Activated CD4-positive, alpha-beta T cell treated with anti-CD3 and anti-CD28 coated beads for 36 hours (primary cell): Measurements from ENCODE around the gene SORL1. TPM values are rescaled to one million over a fixed set of nuclear protein-coding genes. Genes with fewer than 3 reads are reported as not detected.
"Not testable (repeated sequence)": the region's sequence is repeated elsewhere in the genome, so short reads cannot be mapped to it uniquely, and the experiment has no call there.

Experiments
- ATAC-seq: fragments of 200-7000 bp; cut with Tn5 transposase; one replicate; pipeline ENCODE4 v1.10.0; 2021; ENCODE audit warnings: mild to moderate bottlenecking, moderate library complexity
- CTCF ChIA-PET: fragments of 350-600 bp; sonication (Branson Sonifier 250); formaldehyde crosslinking; loops from one replicate; lab custom pipeline; 2021; ENCODE audit warnings: antibody characterized with exemption; lab: Charles Lee
- POLR2A ChIA-PET: fragments of 350-600 bp; sonication (Branson Sonifier 250); formaldehyde crosslinking; loops from one replicate; lab custom pipeline; 2021; ENCODE audit warnings: antibody characterized with exemption, inconsistent platforms; lab: Charles Lee
- DNase-seq: peaks from one replicate; pipeline ENCODE4 v3.0.0-alpha.2; 2020
- H3K27ac Mint-ChIP-seq: one replicate; pipeline ENCODE4 v1.8.0; 2021; ENCODE audit warnings: mixed read lengths
- H3K27me3 Mint-ChIP-seq: one replicate; pipeline ENCODE4 v1.8.0; 2021; ENCODE audit warnings: mixed read lengths
- H3K36me3 Mint-ChIP-seq: one replicate; pipeline ENCODE4 v1.8.0; 2021; ENCODE audit warnings: low read depth, mixed read lengths
- H3K4me1 Mint-ChIP-seq: one replicate; pipeline ENCODE4 v1.8.0; 2021; ENCODE audit warnings: mixed read lengths
- H3K4me3 Mint-ChIP-seq: one replicate; pipeline ENCODE4 v1.8.0; 2021; ENCODE audit warnings: mild to moderate bottlenecking, moderate library complexity, mixed read lengths
- H3K9me3 Mint-ChIP-seq: one replicate; pipeline ENCODE4 v1.8.0; 2021; ENCODE audit warnings: low read depth, mixed read lengths
- intact Hi-C, 2 experiments: fragments of 100-400 bp; cut with DNase I in 1 of 2; cut with micrococcal nuclease in 1 of 2; formaldehyde crosslinking; loops; one replicate each; pipeline versions ENCODE4 v1.14.2 to v1.15.1; 2022 to 2024; cut with DNase I, micrococcal nuclease
- total RNA-seq, 2 experiments: library from RNA; stranded (reverse); gene quantifications; one replicate each; pipeline ENCODE4 v1.2.3, GENCODE V29; 2021

SORL1 gene
- total RNA-seq, 2 experiments from 2014 or later: 53.5 to 68.0 TPM

DNA sequence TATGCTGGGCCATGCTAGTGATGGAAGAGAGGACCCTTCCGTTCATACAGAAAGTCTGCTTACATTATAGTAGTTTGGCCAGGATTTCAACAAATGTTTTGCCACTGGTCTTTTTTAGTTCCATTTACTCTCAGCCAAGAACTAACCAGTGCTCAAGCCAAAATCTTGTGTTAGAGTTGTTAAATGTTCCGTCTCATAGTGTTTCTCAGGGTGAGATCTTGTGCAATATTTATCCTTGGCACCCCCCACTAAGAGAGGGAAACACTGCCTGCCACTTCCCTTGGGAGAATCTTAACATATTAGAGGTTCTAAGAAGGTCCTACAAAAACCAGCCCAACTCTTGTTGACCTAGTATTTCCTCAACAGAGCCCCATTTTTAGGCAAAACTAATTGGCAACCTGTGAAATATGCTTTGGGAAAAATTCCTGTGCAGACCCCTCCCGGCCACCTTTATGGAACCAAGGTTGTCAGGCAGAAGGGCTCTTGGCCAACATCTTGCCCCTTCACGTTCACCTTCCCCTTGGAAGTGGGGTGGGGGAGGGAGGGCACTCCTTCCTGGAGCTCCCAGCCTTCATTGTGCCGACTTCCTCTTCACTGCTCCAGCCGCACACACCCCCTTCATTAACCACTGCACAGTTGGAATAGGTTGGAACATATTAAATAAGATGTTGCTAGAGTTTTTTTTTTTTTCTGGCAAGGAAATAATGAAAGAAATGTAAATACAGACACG is 173.8 kb downstream of the SORL1 start:
- intact Hi-C loops: no loop called here
- H3K4me1 Mint-ChIP-seq: no peaks in the 10 kb centered on the region
- ATAC-seq: no peak
- H3K27ac Mint-ChIP-seq: no peak overlapping the region
- peaks cover 40% of the 10 kb centered on the region for H3K36me3 Mint-ChIP-seq
- CTCF ChIA-PET: no interaction called here
- no peak overlapping the region for H3K4me3 Mint-ChIP-seq
- no peaks in the 10 kb centered on the region for H3K27me3 Mint-ChIP-seq
- POLR2A ChIA-PET: interaction anchor here (0.8 kb wide), 1 partner anchor 8 kb away, joined by 3 read pairs; no protein-coding TSS in a partner anchor
- DNase-seq: no peak
- no peaks in the 10 kb centered on the region for H3K9me3 Mint-ChIP-seq

DNA sequence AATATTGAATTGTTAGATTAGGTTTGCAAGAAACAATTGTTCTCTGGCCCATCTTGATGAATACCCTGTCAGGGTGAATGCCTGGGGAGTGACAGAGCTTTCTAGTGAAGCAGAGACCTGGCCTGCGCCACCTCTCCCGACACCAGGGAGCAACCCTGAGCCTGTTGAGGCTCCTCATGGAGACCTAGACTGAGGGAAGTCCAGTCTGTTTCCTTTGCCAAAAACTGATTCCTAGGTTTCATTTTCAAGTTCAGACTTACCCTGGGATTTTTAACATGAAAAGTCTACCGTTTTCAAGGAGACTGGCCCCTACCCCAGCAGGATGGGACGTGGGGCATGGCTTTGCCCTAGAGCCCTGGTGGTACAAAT is 174.4 kb downstream of the SORL1 start:
- ATAC-seq: no peak
- DNase-seq: no peak
- intact Hi-C loops: no loop called here
- no peaks in the 10 kb centered on the region for H3K27me3 Mint-ChIP-seq
- no peaks in the 10 kb centered on the region for H3K9me3 Mint-ChIP-seq
- H3K4me1 Mint-ChIP-seq: no peaks in the 10 kb centered on the region
- ChIA-PET POLR2A (interaction anchor here (0.8 kb wide), 1 partner anchor 8 kb away, joined by 3 read pairs; no protein-coding TSS in a partner anchor), CTCF (interaction anchor here (1.7 kb wide), 1 partner anchor 34 kb away, joined by 4 read pairs; no protein-coding TSS in a partner anchor)
- no peak overlapping the region for H3K4me3 Mint-ChIP-seq
- peaks cover 35% of the 10 kb centered on the region for H3K36me3 Mint-ChIP-seq
- no peak overlapping the region for H3K27ac Mint-ChIP-seq

DNA sequence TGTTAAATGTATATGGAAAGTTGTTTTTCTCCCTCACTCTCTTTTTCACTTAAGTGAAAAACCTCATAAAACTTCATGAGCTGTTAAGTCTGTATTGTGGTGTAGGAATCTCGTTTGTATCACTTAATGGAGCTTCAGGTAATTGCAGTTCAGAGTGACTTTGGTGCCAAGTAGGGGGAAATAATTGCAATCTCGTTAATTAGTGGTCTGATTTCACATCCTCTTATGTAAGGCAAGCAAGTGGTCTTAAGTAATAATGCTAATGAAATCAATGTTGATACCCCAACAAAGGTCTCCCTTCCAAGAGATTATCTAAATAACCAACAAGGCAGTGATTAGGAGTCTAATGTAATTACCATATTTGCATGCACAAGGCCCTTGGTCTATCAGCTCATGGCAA is 174.9 kb downstream of the SORL1 start:
- Mint-ChIP-seq H3K4me1 (no peaks in the 10 kb centered on the region), H3K27ac (no peak overlapping the region), H3K9me3 (no peaks in the 10 kb centered on the region), H3K36me3 (peaks cover 30% of the 10 kb centered on the region), H3K27me3 (no peaks in the 10 kb centered on the region), H3K4me3 (no peak overlapping the region)
- CTCF ChIA-PET: interaction anchor here (0.6 to 1.7 kb wide), 2 partner anchors 35 to 258 kb away, joined by 4 to 5 read pairs; no protein-coding TSS in a partner anchor
- intact Hi-C loops: no loop called here
- ATAC-seq (no peak), DNase-seq (no peak)
- POLR2A ChIA-PET: no interaction called here

DNA sequence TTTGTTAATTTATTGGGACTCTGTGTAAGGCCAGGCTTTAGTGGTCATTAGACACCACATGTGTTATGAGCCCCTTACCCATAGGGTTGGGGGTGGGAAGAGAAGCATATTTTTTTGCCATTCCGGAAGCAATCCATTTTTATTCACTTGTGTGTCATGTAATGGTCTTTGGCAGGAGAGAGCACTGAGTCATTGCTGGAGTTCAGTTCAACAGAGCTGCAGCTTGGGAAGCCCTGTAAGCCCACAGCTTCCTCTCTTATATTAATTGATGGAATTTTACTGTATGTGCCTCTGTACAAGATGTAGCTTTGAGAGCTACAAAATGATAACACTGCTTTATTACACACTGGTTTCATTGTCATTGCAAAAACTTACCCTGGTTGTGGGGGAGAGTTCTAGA is 177.9 kb downstream of the SORL1 start:
- DNase-seq: no peak
- Mint-ChIP-seq H3K27me3 (no peaks in the 10 kb centered on the region), H3K27ac (no peak overlapping the region), H3K4me1 (no peaks in the 10 kb centered on the region), H3K9me3 (no peaks in the 10 kb centered on the region), H3K36me3 (peaks cover 22% of the 10 kb centered on the region), H3K4me3 (no peak overlapping the region)
- CTCF ChIA-PET: interaction anchor here (0.5 to 1.1 kb wide), 3 partner anchors 14 to 986 kb away, joined by 3 read pairs; no protein-coding TSS in a partner anchor
- POLR2A ChIA-PET: no interaction called here
- ATAC-seq: no peak
- intact Hi-C loops: no loop called here

DNA sequence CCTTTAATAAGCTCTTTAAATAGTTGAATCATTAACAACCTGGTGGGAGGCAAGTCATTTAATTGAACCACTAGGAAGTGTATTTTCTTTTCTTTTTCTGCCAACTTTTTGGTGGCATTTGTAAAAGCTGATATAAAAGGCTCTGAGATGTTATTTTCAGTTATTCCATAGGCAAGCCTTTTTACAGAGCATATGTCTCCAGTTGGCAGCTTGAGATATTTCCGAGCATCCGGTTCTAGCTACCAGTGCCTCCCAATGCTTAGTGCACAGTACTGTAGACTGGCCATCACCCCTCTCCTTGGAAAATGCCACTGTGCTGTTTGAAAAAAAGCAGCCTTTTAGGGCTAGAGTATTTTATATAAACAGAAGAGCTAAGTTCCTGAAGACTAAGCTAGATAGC is 179.3 kb downstream of the SORL1 start:
- no peak overlapping the region for H3K4me3 Mint-ChIP-seq
- H3K9me3 Mint-ChIP-seq: no peaks in the 10 kb centered on the region
- intact Hi-C loops: no loop called here
- ChIA-PET POLR2A (no interaction called here), CTCF (interaction anchor here (1.6 kb wide), 1 partner anchor 24 kb away, joined by 9 read pairs; no protein-coding TSS in a partner anchor)
- H3K27ac Mint-ChIP-seq: no peak overlapping the region
- H3K27me3 Mint-ChIP-seq: no peaks in the 10 kb centered on the region
- peaks cover 16% of the 10 kb centered on the region for H3K36me3 Mint-ChIP-seq
- no peak for ATAC-seq
- H3K4me1 Mint-ChIP-seq: no peaks in the 10 kb centered on the region
- DNase-seq: no peak

DNA sequence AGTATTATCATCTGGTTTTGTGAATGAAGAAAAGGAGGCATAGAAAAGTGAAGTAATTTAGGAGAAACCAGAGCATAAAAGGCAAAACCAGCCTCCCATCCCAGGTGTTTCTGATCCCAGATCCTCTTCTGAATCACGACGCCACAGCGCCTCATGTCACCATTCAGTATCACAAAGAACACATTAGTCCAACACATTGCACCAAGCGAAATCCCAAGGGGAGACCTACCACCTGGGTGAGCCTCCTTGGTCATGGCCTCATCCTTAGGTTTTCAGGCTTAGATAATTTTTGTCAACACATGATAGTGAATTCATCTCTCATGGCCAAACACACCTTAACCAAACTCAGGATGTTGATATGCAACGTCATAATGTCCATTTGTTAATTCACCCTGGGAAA is 182.2 kb downstream of the SORL1 start:
- ATAC-seq: no peak
- Mint-ChIP-seq H3K36me3 (peaks cover 6% of the 10 kb centered on the region), H3K27me3 (no peaks in the 10 kb centered on the region), H3K9me3 (no peaks in the 10 kb centered on the region), H3K4me1 (no peaks in the 10 kb centered on the region), H3K27ac (no peak overlapping the region), H3K4me3 (no peak overlapping the region)
- POLR2A ChIA-PET: no interaction called here
- intact Hi-C loops: no loop called here
- no peak for DNase-seq
- CTCF ChIA-PET: no interaction called here

DNA sequence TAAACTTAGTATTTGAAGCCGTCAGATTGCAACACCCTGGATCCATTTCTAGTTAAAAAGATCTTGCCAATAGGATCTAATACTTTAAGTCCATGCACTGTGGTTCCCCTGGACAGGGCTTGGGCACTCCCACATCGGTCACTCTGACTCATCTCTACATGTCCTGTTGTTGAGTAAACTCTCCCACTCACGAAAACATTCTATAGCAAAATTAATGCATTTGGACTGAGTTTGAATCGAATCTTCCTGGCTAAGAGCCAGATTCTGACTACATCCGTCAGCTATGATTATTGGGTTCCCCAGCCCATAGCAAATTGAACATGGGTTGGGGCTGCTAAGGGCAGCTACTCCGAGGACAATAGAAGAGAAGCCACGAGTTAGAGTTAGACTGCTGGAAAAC is 182.8 kb downstream of the SORL1 start:
- no peak for DNase-seq
- H3K27me3 Mint-ChIP-seq: no peaks in the 10 kb centered on the region
- ATAC-seq: no peak
- H3K4me1 Mint-ChIP-seq: no peaks in the 10 kb centered on the region
- CTCF ChIA-PET: interaction anchor here (0.7 kb wide), 1 partner anchor 10 kb away, joined by 4 read pairs; no protein-coding TSS in a partner anchor
- POLR2A ChIA-PET: no interaction called here
- no peak overlapping the region for H3K4me3 Mint-ChIP-seq
- H3K36me3 Mint-ChIP-seq: peaks cover under 1% of the 10 kb centered on the region
- no peak overlapping the region for H3K27ac Mint-ChIP-seq
- intact Hi-C loops: no loop called here
- no peaks in the 10 kb centered on the region for H3K9me3 Mint-ChIP-seq

DNA sequence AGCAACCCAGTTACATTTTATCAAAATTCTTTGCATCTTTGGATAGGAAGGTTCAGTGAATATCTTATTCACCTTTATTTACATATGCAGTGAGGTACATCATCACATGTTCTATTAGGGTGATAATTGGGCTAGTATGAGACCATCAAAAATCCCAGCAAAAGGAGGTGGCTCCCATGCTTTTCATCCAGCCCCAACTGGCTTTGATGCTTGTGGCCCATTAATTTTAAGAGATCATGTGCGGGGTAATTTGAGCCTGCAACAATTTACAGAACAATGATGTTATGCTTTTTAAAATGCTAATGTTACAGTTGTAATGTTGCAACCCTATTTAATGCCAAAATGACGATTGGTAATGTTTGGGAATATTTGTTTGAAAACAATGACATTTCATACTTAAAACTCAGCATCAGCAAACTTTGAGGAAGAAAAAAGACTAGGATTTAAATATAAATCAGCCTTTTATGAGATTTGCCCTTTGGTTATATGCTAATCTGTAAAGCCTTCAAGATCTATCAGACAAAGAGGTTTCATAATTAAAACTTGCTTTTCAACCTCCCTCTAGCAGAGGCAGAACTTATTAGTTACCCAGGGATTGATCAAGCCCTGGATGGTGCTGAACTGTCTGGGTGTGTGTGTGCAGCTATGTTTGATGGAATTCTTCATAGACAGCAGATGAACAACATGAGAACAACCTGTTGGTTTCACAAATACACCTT is 184.1 kb downstream of the SORL1 start:
- no peak for ATAC-seq
- ChIA-PET CTCF (no interaction called here), POLR2A (no interaction called here)
- Mint-ChIP-seq H3K27me3 (no peaks in the 10 kb centered on the region), H3K27ac (no peak overlapping the region), H3K4me1 (no peaks in the 10 kb centered on the region), H3K9me3 (no peaks in the 10 kb centered on the region), H3K36me3 (no peaks in the 10 kb centered on the region), H3K4me3 (no peak overlapping the region)
- no peak for DNase-seq
- intact Hi-C loops: no loop called here

DNA sequence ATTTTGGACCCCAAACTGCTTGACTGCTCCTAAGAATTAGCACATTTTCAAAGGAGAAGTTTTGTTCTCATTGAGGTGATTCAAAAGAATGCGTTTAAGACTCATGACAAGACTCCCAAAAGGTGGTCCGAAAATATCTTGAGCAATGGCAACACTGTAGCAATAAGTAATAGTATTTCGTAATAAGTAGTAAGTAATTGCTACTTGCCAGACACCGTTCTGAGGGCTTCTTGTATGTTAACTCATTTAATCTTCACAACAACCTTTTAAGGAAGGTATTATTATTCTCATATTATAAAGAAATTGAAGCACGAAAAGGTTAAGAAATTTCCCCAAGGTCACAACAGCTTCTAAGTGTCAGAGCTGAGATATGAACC is 184.7 kb downstream of the SORL1 start:
- CTCF ChIA-PET: no interaction called here

DNA sequence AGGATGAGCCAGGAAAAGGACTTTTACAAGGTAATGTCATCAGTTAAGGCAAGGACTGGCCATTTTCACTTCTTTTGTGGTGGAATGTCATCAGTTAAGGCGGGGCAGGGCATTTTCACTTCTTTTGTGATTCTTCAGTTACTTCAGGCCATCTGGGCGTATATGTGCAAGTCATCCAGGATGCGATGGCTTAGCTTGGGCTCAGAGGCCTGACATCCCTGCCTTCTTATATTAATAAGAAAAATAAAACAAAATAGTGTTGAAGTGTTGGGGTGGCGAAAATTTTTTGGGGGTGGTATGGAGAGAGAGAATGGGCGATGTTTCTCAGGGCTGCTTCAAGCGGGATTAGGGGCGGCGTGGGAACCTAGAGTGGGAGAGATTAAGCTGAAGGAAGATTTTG is 185.5 kb downstream of the SORL1 start:
- H3K27ac Mint-ChIP-seq, H3K9me3 Mint-ChIP-seq, H3K4me3 Mint-ChIP-seq, DNase-seq, H3K4me1 Mint-ChIP-seq, CTCF ChIA-PET, ATAC-seq, intact Hi-C loops, H3K27me3 Mint-ChIP-seq, POLR2A ChIA-PET, H3K36me3 Mint-ChIP-seq: not testable (repeated sequence)

More for the DNA sequence above, 184.7 kb downstream of the SORL1 start:
- DNase-seq (no peak), ATAC-seq (no peak)
- no peak overlapping the region for H3K27ac Mint-ChIP-seq
- no peak overlapping the region for H3K4me3 Mint-ChIP-seq
- intact Hi-C loops: no loop called here
- H3K27me3 Mint-ChIP-seq: no peaks in the 10 kb centered on the region
- POLR2A ChIA-PET: no interaction called here
- H3K4me1 Mint-ChIP-seq: no peaks in the 10 kb centered on the region
- no peaks in the 10 kb centered on the region for H3K36me3 Mint-ChIP-seq
- no peaks in the 10 kb centered on the region for H3K9me3 Mint-ChIP-seq

DNA sequence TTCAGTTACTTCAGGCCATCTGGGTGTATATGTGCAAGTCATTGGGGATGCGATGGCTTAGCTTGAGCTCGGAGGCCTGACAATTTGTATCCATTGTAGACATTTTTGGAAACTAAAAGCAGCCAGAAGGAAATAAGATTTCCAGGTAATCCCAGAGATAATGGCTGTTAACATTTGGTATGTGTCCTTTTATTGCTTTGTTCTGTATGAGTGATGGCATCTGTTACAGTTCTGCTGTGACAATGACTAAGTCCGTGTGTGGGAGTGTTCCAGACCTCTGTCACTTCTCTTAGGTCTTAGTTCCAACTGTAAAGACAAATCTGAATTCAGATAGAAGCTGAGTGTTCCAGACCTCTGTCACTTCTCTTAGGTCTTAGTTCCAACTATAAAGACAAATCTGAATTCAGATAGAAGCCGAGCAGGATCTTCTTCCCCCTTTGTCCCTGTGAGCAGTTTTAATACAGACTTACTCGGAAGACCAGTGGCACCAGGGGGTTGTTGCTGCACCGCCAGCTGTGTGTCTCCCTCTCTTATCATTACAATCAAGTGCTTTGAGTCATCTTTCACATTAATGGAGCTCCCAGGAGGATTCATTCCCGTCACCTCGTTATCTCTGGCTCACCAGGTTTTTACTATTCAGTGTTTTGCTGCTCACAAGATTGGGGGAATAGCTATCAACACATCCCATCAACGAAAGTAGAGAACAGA is 191.5 kb downstream of the SORL1 start:
- no peaks in the 10 kb centered on the region for H3K9me3 Mint-ChIP-seq
- peaks cover 2% of the 10 kb centered on the region for H3K36me3 Mint-ChIP-seq
- ATAC-seq (peak; percentile 58), DNase-seq (no peak)
- no peaks in the 10 kb centered on the region for H3K4me1 Mint-ChIP-seq
- ChIA-PET POLR2A (interaction anchor here (0.6 kb wide), 1 partner anchor 464 kb away, joined by 3 read pairs; no protein-coding TSS in a partner anchor), CTCF (interaction anchor here (1.4 to 1.6 kb wide), 2 partner anchors 11 to 13 kb away, joined by 3 to 4 read pairs; no protein-coding TSS in a partner anchor)
- H3K4me3 Mint-ChIP-seq: no peak overlapping the region
- intact Hi-C loops: no loop called here
- H3K27ac Mint-ChIP-seq: peak overlapping the region; percentile 6
- no peaks in the 10 kb centered on the region for H3K27me3 Mint-ChIP-seq
